OCI-LY1 (cell line): Measurements from ENCODE around the gene NEU3.
A peak's percentile ranks its signal among the peaks of the same experiment; 100 is the strongest.

ENCODE experiments used
- H2AFZ ChIP-seq: fragments of 200-600 bp; sonication (generic), shearing (Covaris generic); 2 replicates; pipeline ENCODE4 v1.6.0; 2014; ENCODE audit warnings: antibody characterized with exemption, mild to moderate bottlenecking, low read length
- H3F3A ChIP-seq: fragments of 200-600 bp; sonication (generic), shearing (Covaris generic); 2 replicates; pipeline ENCODE4 v1.6.0; 2014; ENCODE audit warnings: mild to moderate bottlenecking, antibody characterized with exemption, low read length, moderate library complexity; ENCODE audit not compliant: insufficient read depth
- H3K27ac ChIP-seq: fragments of 200-600 bp; sonication (generic); 2 replicates; pipeline ENCODE4 v1.5.1; 2014; ENCODE audit warnings: low read length, mixed run types, mild to moderate bottlenecking, low read depth; ENCODE audit not compliant: poor library complexity, severe bottlenecking
- H3K27me3 ChIP-seq: fragments of 200-600 bp; sonication (generic); 2 replicates; pipeline ENCODE4 v1.6.0; 2014; ENCODE audit warnings: antibody characterized with exemption, mild to moderate bottlenecking, low read length, moderate library complexity; ENCODE audit not compliant: insufficient read depth
- H3K36me3 ChIP-seq: fragments of 200-600 bp; sonication (generic); 2 replicates; pipeline ENCODE4 v1.6.1; 2014; ENCODE audit warnings: mild to moderate bottlenecking, antibody characterized with exemption, low read length, moderate library complexity, mixed read lengths; ENCODE audit not compliant: insufficient read depth
- H3K4me1 ChIP-seq: fragments of 200-600 bp; sonication (generic); 2 replicates; pipeline ENCODE4 v1.5.1; 2014; ENCODE audit warnings: mild to moderate bottlenecking, low read length, moderate library complexity; ENCODE audit not compliant: insufficient read depth, severe bottlenecking
- H3K4me2 ChIP-seq: fragments of 200-600 bp; sonication (generic), shearing (Covaris generic); 2 replicates; pipeline ENCODE4 v1.6.1; 2014; ENCODE audit warnings: low read length
- H3K4me3 ChIP-seq: fragments of 200-600 bp; sonication (generic); 2 replicates; pipeline ENCODE4 v1.5.1; 2014; ENCODE audit warnings: low read length, low read depth, mild to moderate bottlenecking, mixed read lengths; ENCODE audit not compliant: poor library complexity, severe bottlenecking
- H3K79me2 ChIP-seq: fragments of 200-600 bp; shearing (Covaris generic); 2 replicates; pipeline ENCODE4 v1.6.1; 2016; ENCODE audit warnings: mixed run types, low read length, mixed read lengths; ENCODE audit not compliant: insufficient read depth
- H3K9ac ChIP-seq: fragments of 200-600 bp; sonication (generic), shearing (Covaris generic); 2 replicates; pipeline ENCODE4 v1.6.1; 2014; ENCODE audit warnings: mild to moderate bottlenecking, low read length, mixed read lengths
- H3K9me2 ChIP-seq: fragments of 200-600 bp; sonication (generic), shearing (Covaris generic); 2 replicates; pipeline ENCODE4 v1.6.1; 2014; ENCODE audit warnings: low read depth, mild to moderate bottlenecking, low read length, mixed read lengths
- H3K9me3 ChIP-seq: fragments of 200-600 bp; shearing (Covaris generic); 2 replicates; pipeline ENCODE4 v1.6.1; 2014; ENCODE audit warnings: low read length, mixed read lengths
- H4K20me1 ChIP-seq: fragments of 200-600 bp; sonication (generic), shearing (Covaris generic); 2 replicates; pipeline ENCODE4 v1.6.0; 2016; ENCODE audit warnings: mild to moderate bottlenecking, low read length; ENCODE audit not compliant: insufficient read depth
- EZH2 ChIP-seq: fragments of 200-600 bp; sonication (generic), shearing (Covaris generic); IDR thresholded peaks from 2 replicates; pipeline ENCODE4 v1.8.0; 2017; ENCODE audit warnings: borderline replicate concordance, mixed run types, mild to moderate bottlenecking, antibody characterized with exemption, low read length, moderate library complexity, mixed read lengths
- TF ChIP-seq, protein P1 (sequence below): fragments of 200-600 bp; sonication (generic), shearing (Covaris generic); IDR thresholded peaks from 2 replicates; pipeline ENCODE4 v1.5.1; 2017; ENCODE audit warnings: mild to moderate bottlenecking, antibody characterized with exemption, low read length, moderate library complexity, mixed read lengths

The NEU3 gene

DNA sequence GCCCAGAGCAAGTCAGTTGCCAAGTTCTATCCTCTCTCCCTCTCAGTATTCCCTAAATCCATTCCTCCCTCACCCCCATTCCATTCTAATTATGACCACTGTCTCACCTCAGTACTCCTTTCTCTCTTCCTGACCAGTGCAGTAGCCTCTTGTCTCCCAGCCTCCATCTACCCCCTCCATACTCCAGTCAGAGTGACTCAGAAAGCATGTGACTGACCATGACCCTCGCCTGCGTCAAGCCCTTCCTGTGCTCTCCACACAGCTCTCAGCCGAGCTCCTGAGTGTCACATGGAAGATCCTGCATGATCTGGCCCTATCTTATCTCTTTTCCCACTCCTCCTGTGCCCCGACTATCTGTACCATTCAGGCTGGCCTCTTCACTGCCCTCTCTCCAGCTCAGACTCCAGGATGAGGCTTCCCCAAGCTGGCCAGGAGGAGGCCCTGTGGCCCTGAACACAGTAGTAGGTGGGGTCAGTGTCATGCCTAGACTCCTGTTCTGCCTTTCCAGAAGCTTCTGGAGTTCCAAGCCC, 42.6 kb downstream of the NEU3 start:
- Histone ChIP-seq H3K27ac (no peak overlapping the region), H3K27me3 (no peaks in the 10 kb centered on the region), H3K79me2 (no peaks in the 10 kb centered on the region), H2AFZ (no peak overlapping the region), H3K4me2 (no peak overlapping the region), H3K4me1 (peaks cover 11% of the 10 kb centered on the region), H3K9me3 (no peaks in the 10 kb centered on the region), H3F3A (no peaks in the 10 kb centered on the region), H3K9ac (no peak overlapping the region), H3K36me3 (no peaks in the 10 kb centered on the region), H3K4me3 (no peak overlapping the region), H3K9me2 (no peaks in the 10 kb centered on the region), H4K20me1 (no peaks in the 10 kb centered on the region)
- TF ChIP-seq, protein P1, sequence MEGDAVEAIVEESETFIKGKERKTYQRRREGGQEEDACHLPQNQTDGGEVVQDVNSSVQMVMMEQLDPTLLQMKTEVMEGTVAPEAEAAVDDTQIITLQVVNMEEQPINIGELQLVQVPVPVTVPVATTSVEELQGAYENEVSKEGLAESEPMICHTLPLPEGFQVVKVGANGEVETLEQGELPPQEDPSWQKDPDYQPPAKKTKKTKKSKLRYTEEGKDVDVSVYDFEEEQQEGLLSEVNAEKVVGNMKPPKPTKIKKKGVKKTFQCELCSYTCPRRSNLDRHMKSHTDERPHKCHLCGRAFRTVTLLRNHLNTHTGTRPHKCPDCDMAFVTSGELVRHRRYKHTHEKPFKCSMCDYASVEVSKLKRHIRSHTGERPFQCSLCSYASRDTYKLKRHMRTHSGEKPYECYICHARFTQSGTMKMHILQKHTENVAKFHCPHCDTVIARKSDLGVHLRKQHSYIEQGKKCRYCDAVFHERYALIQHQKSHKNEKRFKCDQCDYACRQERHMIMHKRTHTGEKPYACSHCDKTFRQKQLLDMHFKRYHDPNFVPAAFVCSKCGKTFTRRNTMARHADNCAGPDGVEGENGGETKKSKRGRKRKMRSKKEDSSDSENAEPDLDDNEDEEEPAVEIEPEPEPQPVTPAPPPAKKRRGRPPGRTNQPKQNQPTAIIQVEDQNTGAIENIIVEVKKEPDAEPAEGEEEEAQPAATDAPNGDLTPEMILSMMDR, result no peak
- no peak for TF ChIP-seq EZH2

GRCh38 chr11:75031771-75032549, 43.2 kb downstream of the NEU3 start:
- peaks cover 14% of the 10 kb centered on the region for H3K4me1 ChIP-seq
- no peak overlapping the region for H3K4me2 ChIP-seq
- H2AFZ ChIP-seq, result no peak overlapping the region
- H3K9me3 ChIP-seq, result no peaks in the 10 kb centered on the region
- no peaks in the 10 kb centered on the region for H3K9me2 ChIP-seq
- no peaks in the 10 kb centered on the region for H3K36me3 ChIP-seq
- no peak overlapping the region for H3K4me3 ChIP-seq
- H3K79me2 ChIP-seq, result no peaks in the 10 kb centered on the region
- TF ChIP-seq, protein P1, result peak; percentile 77
- TF ChIP-seq EZH2, result no peak
- H3K27me3 ChIP-seq, result no peaks in the 10 kb centered on the region
- no peak overlapping the region for H3K9ac ChIP-seq
- H4K20me1 ChIP-seq, result no peaks in the 10 kb centered on the region
- H3F3A ChIP-seq, result no peaks in the 10 kb centered on the region
- H3K27ac ChIP-seq, result no peak overlapping the region

DNA sequence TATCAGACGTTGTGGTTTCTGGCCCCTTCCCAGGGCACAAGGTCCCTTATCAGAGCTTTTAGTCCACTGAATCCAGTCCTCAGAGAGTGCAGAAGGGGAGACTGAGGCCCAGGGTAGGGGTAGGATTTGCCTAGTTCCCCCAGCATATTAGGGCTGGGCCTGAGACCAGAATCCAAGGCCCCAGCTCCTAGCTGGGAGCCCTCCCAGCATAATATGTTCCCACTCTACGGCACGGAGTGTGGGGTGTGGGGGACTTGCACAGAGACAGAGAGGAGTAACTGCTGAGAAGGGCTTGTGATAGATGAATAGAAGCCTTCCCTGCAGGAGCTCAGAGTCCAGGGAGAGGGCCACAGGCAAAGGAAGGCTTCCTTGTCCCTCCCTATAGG, 43.8 kb downstream of the NEU3 start:
- no peaks in the 10 kb centered on the region for H3K9me2 ChIP-seq
- no peaks in the 10 kb centered on the region for H3K9me3 ChIP-seq
- H3K9ac ChIP-seq, result no peak overlapping the region
- H3K27ac ChIP-seq, result no peak overlapping the region
- no peaks in the 10 kb centered on the region for H3F3A ChIP-seq
- peaks cover 14% of the 10 kb centered on the region for H3K4me1 ChIP-seq
- no peak overlapping the region for H3K4me2 ChIP-seq
- no peaks in the 10 kb centered on the region for H4K20me1 ChIP-seq
- no peak overlapping the region for H2AFZ ChIP-seq
- H3K79me2 ChIP-seq, result no peaks in the 10 kb centered on the region
- H3K36me3 ChIP-seq, result no peaks in the 10 kb centered on the region
- TF ChIP-seq, protein P1, result no peak
- no peak for TF ChIP-seq EZH2
- no peaks in the 10 kb centered on the region for H3K27me3 ChIP-seq
- H3K4me3 ChIP-seq, result no peak overlapping the region
